ENCODE data around the gene CRYAA.
"Not testable (repeated sequence)": the region's sequence is repeated elsewhere in the genome, so short reads cannot be mapped to it uniquely, and the experiment has no call there.

DNA sequence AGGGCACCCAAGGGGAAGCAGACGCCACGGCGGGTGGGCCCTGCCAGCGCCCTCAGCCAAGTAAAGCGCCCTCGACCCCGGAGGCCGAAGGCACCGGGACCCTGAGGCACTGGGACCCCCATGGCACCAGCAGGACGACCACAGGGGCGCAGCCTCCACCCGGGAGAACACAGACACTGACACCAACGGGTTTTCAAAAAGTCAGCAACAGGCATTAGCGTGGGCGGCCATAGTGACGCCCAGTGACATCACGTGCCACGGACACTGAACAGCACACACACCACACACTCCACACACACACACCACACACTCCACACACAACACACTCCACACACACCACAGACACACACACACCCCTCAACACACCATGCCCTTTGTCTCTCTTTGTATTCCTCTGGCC lies 4.6 kb downstream of the CRYAA start:
- TF ChIP-seq, protein P1, sequence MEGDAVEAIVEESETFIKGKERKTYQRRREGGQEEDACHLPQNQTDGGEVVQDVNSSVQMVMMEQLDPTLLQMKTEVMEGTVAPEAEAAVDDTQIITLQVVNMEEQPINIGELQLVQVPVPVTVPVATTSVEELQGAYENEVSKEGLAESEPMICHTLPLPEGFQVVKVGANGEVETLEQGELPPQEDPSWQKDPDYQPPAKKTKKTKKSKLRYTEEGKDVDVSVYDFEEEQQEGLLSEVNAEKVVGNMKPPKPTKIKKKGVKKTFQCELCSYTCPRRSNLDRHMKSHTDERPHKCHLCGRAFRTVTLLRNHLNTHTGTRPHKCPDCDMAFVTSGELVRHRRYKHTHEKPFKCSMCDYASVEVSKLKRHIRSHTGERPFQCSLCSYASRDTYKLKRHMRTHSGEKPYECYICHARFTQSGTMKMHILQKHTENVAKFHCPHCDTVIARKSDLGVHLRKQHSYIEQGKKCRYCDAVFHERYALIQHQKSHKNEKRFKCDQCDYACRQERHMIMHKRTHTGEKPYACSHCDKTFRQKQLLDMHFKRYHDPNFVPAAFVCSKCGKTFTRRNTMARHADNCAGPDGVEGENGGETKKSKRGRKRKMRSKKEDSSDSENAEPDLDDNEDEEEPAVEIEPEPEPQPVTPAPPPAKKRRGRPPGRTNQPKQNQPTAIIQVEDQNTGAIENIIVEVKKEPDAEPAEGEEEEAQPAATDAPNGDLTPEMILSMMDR (IDR thresholded peaks at IDR 0.05): not testable (repeated sequence)
- TF ChIP-seq CBFB (CRISPR knock-in tag; IDR thresholded peaks at IDR 0.05; ENCODE audit: low read depth); NFYB (CRISPR knock-in tag; conservative IDR thresholded peaks at IDR 0.05; ENCODE audit: low read depth); NR1H2 (CRISPR knock-in tag; IDR thresholded peaks at IDR 0.05); ZBTB21 (CRISPR knock-in tag; IDR thresholded peaks at IDR 0.05; ENCODE audit: borderline replicate concordance); NR3C1 (CRISPR knock-in tag; conservative IDR thresholded peaks at IDR 0.05; ENCODE audit: low read depth); GTF2I (CRISPR knock-in tag; conservative IDR thresholded peaks at IDR 0.05); CREB1 (CRISPR knock-in tag; IDR thresholded peaks at IDR 0.05): not testable (repeated sequence)
- TF ChIP-seq, protein P2, sequence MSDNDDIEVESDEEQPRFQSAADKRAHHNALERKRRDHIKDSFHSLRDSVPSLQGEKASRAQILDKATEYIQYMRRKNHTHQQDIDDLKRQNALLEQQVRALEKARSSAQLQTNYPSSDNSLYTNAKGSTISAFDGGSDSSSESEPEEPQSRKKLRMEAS (CRISPR knock-in tag; IDR thresholded peaks at IDR 0.05): not testable (repeated sequence)
- TF ChIP-seq, protein P3, sequence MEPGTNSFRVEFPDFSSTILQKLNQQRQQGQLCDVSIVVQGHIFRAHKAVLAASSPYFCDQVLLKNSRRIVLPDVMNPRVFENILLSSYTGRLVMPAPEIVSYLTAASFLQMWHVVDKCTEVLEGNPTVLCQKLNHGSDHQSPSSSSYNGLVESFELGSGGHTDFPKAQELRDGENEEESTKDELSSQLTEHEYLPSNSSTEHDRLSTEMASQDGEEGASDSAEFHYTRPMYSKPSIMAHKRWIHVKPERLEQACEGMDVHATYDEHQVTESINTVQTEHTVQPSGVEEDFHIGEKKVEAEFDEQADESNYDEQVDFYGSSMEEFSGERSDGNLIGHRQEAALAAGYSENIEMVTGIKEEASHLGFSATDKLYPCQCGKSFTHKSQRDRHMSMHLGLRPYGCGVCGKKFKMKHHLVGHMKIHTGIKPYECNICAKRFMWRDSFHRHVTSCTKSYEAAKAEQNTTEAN (CRISPR knock-in tag; IDR thresholded peaks at IDR 0.05): not testable (repeated sequence)
- TF ChIP-seq, protein P4, sequence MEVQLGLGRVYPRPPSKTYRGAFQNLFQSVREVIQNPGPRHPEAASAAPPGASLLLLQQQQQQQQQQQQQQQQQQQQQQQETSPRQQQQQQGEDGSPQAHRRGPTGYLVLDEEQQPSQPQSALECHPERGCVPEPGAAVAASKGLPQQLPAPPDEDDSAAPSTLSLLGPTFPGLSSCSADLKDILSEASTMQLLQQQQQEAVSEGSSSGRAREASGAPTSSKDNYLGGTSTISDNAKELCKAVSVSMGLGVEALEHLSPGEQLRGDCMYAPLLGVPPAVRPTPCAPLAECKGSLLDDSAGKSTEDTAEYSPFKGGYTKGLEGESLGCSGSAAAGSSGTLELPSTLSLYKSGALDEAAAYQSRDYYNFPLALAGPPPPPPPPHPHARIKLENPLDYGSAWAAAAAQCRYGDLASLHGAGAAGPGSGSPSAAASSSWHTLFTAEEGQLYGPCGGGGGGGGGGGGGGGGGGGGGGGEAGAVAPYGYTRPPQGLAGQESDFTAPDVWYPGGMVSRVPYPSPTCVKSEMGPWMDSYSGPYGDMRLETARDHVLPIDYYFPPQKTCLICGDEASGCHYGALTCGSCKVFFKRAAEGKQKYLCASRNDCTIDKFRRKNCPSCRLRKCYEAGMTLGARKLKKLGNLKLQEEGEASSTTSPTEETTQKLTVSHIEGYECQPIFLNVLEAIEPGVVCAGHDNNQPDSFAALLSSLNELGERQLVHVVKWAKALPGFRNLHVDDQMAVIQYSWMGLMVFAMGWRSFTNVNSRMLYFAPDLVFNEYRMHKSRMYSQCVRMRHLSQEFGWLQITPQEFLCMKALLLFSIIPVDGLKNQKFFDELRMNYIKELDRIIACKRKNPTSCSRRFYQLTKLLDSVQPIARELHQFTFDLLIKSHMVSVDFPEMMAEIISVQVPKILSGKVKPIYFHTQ (CRISPR knock-in tag; IDR thresholded peaks at IDR 0.05): not testable (repeated sequence)

Measured in WTC11 (cell line).